Measurements from ENCODE around the gene SPRED3. TPM values are rescaled to one million over a fixed set of nuclear protein-coding genes. Genes with fewer than 3 reads are reported as not detected.

The SPRED3 gene
- total and polyA plus RNA-seq, 9 of the 15 experiments (the other 6 are each of a cell fraction or from before 2014, with no cell fraction given), result 0.05 to 1.3 (median 0.36) TPM

DNA sequence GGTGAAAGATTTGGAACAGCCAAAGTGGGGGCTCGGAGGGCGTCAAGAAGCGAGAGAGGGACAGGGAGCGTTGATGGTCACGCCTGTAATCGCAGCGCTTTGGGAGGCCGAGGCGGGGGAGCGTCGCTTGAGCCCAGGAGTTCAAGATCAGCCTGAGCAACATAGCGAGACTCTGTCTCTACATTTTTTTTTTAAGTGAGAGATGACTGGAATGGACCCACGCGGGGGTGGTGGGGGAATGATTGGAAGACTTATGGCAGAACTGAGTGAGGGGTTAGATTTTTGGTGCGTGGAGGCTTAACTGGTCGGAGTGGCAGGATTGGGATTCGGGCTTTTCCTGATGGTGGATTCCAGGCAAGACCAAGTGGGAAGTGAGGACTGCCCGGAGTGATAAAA is 13.4 kb upstream of the SPRED3 start (continued):
- TF ChIP-seq, protein P1, sequence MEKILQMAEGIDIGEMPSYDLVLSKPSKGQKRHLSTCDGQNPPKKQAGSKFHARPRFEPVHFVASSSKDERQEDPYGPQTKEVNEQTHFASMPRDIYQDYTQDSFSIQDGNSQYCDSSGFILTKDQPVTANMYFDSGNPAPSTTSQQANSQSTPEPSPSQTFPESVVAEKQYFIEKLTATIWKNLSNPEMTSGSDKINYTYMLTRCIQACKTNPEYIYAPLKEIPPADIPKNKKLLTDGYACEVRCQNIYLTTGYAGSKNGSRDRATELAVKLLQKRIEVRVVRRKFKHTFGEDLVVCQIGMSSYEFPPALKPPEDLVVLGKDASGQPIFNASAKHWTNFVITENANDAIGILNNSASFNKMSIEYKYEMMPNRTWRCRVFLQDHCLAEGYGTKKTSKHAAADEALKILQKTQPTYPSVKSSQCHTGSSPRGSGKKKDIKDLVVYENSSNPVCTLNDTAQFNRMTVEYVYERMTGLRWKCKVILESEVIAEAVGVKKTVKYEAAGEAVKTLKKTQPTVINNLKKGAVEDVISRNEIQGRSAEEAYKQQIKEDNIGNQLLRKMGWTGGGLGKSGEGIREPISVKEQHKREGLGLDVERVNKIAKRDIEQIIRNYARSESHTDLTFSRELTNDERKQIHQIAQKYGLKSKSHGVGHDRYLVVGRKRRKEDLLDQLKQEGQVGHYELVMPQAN (IDR thresholded peaks at IDR 0.05; ENCODE audit: borderline replicate concordance), result peak; percentile 55; the same call in 1 of the 2 replicates
- TF ChIP-seq ZNF12 (CRISPR knock-in tag; IDR thresholded peaks at IDR 0.05) (0 out of 2 replicates have a peak, but pooled peaks have one; percentile 81), GTF3C2 (IDR thresholded peaks at IDR 0.05; ENCODE audit: borderline replicate concordance, extremely low read depth, insufficient read length) (no peak), JUND (IDR thresholded peaks at IDR 0.05; ENCODE audit: borderline replicate concordance, low read depth, low read length) (no peak), JUND (tag; IDR thresholded peaks at IDR 0.05; ENCODE audit: borderline replicate concordance, low read depth, low read length) (no peak), YBX1 (IDR thresholded peaks at IDR 0.05) (no peak), PYGO2 (tag; IDR thresholded peaks at IDR 0.05) (no peak), NFATC3 (IDR thresholded peaks at IDR 0.05) (no peak), HDGF (IDR thresholded peaks at IDR 0.05) (no peak), BACH1 (tag; IDR thresholded peaks at IDR 0.05) (no peak), ZNF696 (CRISPR knock-in tag; conservative IDR thresholded peaks at IDR 0.05) (no peak), ILK (tag; IDR thresholded peaks at IDR 0.05; ENCODE audit: borderline replicate concordance, low read depth) (no peak), ARID2 (IDR thresholded peaks at IDR 0.05) (no peak), BRD4 (IDR thresholded peaks at IDR 0.05) (peak; percentile 33; the same call in 1 of the 2 replicates)
- TF ChIP-seq, protein P2, sequence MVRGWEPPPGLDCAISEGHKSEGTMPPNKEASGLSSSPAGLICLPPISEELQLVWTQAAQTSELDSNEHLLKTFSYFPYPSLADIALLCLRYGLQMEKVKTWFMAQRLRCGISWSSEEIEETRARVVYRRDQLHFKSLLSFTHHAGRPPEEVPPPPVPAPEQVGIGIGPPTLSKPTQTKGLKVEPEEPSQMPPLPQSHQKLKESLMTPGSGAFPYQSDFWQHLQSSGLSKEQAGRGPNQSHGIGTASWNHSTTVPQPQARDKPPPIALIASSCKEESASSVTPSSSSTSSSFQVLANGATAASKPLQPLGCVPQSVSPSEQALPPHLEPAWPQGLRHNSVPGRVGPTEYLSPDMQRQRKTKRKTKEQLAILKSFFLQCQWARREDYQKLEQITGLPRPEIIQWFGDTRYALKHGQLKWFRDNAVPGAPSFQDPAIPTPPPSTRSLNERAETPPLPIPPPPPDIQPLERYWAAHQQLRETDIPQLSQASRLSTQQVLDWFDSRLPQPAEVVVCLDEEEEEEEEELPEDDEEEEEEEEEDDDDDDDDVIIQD (CRISPR knock-in tag; IDR thresholded peaks at IDR 0.05), result no peak
